Peyer's patch (tissue), 4 donors: ENCODE results near the gene TMEM125.

Experiments used
- POLR2A ChIP-seq, 2 donors: fragments of 450-650 bp; IDR thresholded peaks; one replicate each; pipeline ENCODE4 v1.5.1; 2017; ENCODE audit warnings: antibody characterized with exemption in 2 of 2, mild to moderate bottlenecking in 2 of 2, moderate library complexity in 2 of 2
- TF ChIP-seq, protein P1 (sequence below), 6 experiments: fragments of 450-650 bp in 4 of 6; fragments of 200-600 bp in 2 of 6; sonication (generic) in 1 of 6; IDR thresholded peaks; one replicate each; pipeline ENCODE4 v1.5.1; 2017 to 2019; ENCODE audit warnings: antibody characterized with exemption in 6 of 6, mild to moderate bottlenecking in 3 of 6, moderate library complexity in 1 of 6

DNA sequence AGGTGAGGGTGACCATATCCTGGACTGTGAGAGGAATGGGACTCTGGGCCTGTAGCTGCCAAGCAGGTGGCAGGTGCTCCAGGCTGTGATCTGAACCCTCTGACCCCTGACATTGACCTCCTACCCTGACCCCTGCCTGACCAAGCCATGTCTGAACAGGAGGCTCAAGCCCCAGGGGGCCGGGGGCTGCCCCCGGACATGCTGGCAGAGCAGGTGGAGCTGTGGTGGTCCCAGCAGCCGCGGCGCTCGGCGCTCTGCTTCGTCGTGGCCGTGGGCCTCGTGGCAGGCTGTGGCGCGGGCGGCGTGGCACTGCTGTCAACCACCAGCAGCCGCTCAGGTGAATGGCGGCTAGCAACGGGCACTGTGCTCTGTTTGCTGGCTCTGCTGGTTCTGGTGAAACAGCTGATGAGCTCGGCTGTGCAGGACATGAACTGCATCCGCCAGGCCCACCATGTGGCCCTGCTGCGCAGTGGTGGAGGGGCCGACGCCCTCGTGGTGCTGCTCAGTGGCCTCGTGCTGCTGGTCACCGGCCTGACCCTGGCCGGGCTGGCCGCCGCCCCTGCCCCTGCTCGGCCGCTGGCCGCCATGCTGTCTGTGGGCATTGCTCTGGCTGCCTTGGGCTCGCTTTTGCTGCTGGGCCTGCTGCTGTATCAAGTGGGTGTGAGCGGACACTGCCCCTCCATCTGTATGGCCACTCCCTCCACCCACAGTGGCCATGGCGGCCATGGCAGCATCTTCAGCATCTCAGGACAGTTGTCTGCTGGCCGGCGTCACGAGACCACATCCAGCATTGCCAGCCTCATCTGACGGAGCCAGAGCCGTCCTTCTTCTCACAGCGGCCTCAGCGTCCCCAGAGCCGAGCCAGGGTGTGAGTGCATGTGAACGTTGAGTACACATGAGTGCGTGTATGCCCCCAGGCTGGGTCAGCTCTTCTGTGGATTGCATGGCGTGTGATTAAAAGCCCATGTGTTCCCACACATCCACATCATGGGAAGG, 3.1 kb downstream of the TMEM125 start:
- TF ChIP-seq, protein P1, sequence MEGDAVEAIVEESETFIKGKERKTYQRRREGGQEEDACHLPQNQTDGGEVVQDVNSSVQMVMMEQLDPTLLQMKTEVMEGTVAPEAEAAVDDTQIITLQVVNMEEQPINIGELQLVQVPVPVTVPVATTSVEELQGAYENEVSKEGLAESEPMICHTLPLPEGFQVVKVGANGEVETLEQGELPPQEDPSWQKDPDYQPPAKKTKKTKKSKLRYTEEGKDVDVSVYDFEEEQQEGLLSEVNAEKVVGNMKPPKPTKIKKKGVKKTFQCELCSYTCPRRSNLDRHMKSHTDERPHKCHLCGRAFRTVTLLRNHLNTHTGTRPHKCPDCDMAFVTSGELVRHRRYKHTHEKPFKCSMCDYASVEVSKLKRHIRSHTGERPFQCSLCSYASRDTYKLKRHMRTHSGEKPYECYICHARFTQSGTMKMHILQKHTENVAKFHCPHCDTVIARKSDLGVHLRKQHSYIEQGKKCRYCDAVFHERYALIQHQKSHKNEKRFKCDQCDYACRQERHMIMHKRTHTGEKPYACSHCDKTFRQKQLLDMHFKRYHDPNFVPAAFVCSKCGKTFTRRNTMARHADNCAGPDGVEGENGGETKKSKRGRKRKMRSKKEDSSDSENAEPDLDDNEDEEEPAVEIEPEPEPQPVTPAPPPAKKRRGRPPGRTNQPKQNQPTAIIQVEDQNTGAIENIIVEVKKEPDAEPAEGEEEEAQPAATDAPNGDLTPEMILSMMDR (IDR thresholded peaks at IDR 0.05): no peak
- TF ChIP-seq POLR2A (IDR thresholded peaks at IDR 0.05): no peak
